Stimulated activated CD8-positive, alpha-beta memory T cell treated with anti-CD3 and anti-CD28 coated beads, Interleukin-2, amount 100 ng/mL, for 48 hours (primary cell): Measurements from ENCODE around the gene SSTR1.

ENCODE experiments used
- DNase-seq, 2 donors: peaks; one replicate each; pipeline ENCODE4 v3.0.0-alpha.2; 2020; ENCODE audit warnings: low read depth in 2 of 2

SSTR1 gene

GRCh38 chr14:38202444-38203191 lies 5.1 kb upstream of the SSTR1 start:
- DNase-seq, result no peak

GRCh38 chr14:38203929-38204718 lies 3.6 kb upstream of the SSTR1 start:
- DNase-seq, result no peak

DNA sequence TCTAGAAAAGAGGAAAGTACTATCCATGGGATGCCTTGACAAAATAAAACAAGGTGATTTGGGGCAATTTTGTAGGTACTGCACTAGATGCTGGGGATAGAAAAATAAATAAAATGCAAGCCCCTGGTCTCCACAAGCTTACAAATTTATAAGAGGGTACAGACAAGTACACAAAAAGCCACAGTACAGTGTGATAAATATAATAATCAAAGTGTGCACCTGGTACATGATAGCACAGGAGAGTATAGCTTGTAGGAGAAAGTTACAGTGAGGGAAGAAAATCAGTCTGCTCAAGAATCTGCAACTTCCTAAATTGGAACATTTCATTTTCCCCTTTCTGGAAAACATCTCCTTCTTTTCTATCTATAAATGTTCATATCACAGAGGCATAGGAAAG lies 3.0 kb upstream of the SSTR1 start:
- DNase-seq, result no peak

GRCh38 chr14:38205119-38205813 lies 2.4 kb upstream of the SSTR1 start:
- no peak for DNase-seq

DNA sequence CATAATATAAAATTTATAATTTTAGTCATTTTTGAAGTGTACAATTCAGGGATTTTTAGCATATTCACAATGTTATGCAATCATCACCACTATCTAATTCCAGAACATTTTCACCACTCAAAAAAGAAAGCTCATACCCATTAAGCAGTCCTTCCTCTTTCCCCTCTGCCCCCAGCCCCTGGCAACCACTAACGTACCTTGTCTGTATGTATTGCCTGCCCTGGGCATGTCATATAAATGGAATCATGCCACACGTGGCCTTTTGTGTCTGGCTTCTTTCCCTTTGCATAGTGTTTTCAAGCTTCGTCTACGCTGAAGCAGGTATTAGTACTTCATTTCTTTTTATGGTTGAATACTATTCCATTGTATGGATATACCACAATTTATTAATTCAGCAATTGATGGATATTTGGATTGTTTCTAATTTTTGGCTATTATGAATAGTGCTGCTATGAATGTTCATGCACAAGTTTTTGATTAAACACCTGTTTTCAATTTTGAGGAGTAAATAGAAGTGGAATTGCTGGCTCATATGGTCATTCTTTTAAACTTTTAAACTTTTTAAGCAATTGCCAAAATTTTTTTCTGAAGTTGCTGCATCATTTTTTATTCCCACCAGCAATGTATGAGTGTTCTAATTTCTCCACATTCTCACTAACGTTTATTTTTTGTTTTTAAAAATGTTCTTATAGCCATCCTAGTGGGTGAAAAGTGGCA lies 1.6 kb upstream of the SSTR1 start:
- DNase-seq, result no peak

GRCh38 chr14:38206689-38207376 lies 871 bp upstream of the SSTR1 start:
- no peak for DNase-seq

GRCh38 chr14:38207377-38207735 lies 348 bp upstream of the SSTR1 start:
- no peak for DNase-seq

GRCh38 chr14:38208618-38209562 lies 1.2 kb downstream of the SSTR1 start:
- no peak for DNase-seq

- no peak for DNase-seq
These were observed 2.2 kb downstream of the SSTR1 start for GRCh38 chr14:38209572-38210557.

DNA sequence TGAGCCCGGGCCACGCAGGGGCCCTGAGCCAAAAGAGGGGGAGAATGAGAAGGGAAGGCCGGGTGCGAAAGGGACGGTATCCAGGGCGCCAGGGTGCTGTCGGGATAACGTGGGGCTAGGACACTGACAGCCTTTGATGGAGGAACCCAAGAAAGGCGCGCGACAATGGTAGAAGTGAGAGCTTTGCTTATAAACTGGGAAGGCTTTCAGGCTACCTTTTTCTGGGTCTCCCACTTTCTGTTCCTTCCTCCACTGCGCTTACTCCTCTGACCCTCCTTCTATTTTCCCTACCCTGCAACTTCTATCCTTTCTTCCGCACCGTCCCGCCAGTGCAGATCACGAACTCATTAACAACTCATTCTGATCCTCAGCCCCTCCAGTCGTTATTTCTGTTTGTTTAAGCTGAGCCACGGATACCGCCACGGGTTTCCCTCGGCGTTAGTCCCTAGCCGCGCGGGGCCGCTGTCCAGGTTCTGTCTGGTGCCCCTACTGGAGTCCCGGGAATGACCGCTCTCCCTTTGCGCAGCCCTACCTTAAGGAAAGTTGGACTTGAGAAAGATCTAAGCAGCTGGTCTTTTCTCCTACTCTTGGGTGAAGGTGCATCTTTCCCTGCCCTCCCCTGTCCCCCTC lies 3.0 kb downstream of the SSTR1 start:
- no peak for DNase-seq

DNA sequence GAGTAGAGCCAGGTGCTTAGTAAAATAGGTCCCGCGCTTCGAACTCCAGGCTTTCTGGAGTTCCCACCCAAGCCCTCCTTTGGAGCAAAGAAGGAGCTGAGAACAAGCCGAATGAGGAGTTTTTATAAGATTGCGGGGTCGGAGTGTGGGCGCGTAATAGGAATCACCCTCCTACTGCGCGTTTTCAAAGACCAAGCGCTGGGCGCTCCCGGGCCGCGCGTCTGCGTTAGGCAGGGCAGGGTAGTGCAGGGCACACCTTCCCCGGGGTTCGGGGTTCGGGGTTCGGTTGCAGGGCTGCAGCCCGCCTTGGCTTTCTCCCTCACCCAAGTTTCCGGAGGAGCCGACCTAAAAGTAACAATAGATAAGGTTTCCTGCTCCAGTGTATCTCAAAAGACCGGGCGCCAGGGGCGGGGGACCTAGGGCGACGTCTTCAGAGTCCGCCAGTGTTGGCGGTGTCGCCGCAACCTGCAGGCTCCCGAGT lies 3.6 kb downstream of the SSTR1 start:
- DNase-seq, result no peak

DNA sequence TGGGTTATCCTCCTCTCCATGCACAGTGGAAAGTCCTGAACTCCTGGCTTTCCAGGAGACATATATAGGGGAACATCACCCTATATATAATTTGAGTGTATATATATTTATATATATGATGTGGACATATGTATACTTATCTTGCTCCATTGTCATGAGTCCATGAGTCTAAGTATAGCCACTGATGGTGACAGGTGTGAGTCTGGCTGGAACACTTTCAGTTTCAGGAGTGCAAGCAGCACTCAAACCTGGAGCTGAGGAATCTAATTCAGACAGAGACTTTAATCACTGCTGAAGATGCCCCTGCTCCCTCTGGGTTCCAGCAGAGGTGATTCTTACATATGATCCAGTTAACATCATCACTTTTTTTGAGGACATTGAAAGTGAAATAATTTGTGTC lies 4.4 kb downstream of the SSTR1 start:
- no peak for DNase-seq

DNA sequence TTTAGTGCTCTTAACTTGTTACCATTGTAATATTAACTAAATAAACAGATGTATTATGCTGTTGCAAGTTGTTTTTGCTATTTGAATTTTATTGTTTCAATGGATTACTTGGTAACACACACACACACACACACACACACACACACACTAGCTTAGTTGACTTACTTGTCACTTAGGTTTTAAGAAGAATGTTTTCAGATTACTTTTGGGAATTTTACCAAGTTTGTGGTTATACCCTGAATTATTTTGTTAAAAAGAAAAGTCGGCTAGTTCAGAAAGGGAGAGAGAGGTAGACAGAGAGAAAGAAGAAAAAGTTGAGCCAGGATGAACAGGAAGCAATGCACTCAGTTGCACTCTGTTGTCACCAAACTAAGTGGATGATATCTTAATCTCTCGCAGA lies 5.3 kb downstream of the SSTR1 start:
- no peak for DNase-seq

GRCh38 chr14:38217553-38217952 lies 9.8 kb downstream of the SSTR1 start:
- no peak for DNase-seq

GRCh38 chr14:38221077-38221476 lies 13.4 kb downstream of the SSTR1 start:
- no peak for DNase-seq

DNA sequence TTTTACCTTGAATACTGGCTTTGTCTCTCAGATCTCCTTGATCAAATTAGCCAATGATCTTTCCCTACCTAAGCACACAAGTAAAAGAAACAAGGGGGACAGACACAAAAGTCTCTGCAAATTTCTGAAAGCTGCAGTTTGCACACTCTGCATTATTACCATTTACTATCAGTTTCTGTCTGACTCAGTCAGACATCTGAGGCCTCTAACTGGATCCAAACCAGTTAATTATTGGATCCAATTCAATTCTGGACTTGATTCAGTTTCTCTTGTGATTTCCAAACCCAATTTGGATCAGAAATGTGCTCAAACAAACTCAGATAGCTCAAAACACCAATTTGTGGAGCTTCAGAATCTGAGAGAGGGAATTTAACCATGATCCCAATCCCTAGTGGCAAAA lies 16.6 kb downstream of the SSTR1 start:
- no peak for DNase-seq

DNA sequence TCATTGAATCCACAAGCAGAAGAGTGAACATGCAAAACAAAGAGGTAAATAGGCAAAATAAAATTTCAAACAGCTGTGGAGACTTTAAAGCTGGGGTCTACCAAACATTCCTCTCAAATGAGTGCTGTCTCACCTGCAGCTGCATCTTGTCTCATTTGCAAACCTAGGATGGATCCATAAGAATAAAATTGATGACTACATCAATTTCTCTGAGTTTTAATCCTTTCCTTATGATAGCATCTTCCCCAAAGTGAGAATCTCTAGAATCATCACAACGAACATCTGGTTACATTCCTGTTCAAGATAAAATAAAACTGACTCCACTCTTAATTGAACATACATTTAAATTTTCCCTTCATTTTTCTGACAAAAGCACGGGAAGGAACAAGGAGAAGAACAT lies 18.2 kb downstream of the SSTR1 start:
- DNase-seq, result no peak

- no peak for DNase-seq
These were observed 18.7 kb downstream of the SSTR1 start for GRCh38 chr14:38226366-38226765.

- no peak for DNase-seq
These were observed 25.5 kb downstream of the SSTR1 start for GRCh38 chr14:38233218-38233617.
